OCI-LY3 (cell line): ENCODE measurements around the gene SRR.

Source experiments
- EZH2phosphoT487 ChIP-seq: fragments of 200-600 bp; shearing (Covaris generic); IDR thresholded peaks from 2 replicates; pipeline ENCODE4 v1.6.1; 2018; ENCODE audit warnings: antibody characterized with exemption, mixed run types, low read depth
- TF ChIP-seq, protein P1 (sequence below): fragments of 200-600, 300-600 bp; sonication (generic); IDR thresholded peaks from 2 replicates; pipeline ENCODE4 v1.5.1; 2014; ENCODE audit warnings: antibody characterized with exemption, low read length, low read depth

DNA sequence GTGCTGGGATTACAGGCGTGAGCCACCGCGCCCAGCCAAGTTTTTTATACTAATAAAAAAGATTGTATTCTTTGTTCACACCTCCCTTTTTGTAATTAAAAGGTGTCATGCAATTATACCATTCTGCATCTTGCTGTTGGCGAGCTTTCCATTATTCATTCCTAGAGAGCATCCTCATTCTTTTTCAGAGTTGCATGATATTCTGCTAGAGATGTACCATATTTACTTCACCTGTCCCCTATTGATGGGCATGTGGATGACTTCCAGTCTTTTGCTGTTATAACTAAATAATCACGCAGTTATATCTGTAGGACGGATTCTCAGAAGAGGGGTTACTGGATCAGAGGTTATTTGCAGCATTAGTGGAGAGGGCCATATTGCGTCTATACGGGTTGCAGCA is 50.6 kb downstream of the SRR start:
- TF ChIP-seq, protein P1, sequence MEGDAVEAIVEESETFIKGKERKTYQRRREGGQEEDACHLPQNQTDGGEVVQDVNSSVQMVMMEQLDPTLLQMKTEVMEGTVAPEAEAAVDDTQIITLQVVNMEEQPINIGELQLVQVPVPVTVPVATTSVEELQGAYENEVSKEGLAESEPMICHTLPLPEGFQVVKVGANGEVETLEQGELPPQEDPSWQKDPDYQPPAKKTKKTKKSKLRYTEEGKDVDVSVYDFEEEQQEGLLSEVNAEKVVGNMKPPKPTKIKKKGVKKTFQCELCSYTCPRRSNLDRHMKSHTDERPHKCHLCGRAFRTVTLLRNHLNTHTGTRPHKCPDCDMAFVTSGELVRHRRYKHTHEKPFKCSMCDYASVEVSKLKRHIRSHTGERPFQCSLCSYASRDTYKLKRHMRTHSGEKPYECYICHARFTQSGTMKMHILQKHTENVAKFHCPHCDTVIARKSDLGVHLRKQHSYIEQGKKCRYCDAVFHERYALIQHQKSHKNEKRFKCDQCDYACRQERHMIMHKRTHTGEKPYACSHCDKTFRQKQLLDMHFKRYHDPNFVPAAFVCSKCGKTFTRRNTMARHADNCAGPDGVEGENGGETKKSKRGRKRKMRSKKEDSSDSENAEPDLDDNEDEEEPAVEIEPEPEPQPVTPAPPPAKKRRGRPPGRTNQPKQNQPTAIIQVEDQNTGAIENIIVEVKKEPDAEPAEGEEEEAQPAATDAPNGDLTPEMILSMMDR: no peak
- no peak for TF ChIP-seq EZH2phosphoT487
